Activated CD4-positive, CD25-positive, alpha-beta regulatory T cell treated with anti-CD3 and anti-CD28 coated beads, Interleukin-2, amount 50 U/mL, for 72 hours (primary cell): ENCODE results near the gene KCNIP1.

Source experiments
- DNase-seq: peaks from one replicate; pipeline ENCODE4 v3.0.0; 2021

The KCNIP1 gene

DNA sequence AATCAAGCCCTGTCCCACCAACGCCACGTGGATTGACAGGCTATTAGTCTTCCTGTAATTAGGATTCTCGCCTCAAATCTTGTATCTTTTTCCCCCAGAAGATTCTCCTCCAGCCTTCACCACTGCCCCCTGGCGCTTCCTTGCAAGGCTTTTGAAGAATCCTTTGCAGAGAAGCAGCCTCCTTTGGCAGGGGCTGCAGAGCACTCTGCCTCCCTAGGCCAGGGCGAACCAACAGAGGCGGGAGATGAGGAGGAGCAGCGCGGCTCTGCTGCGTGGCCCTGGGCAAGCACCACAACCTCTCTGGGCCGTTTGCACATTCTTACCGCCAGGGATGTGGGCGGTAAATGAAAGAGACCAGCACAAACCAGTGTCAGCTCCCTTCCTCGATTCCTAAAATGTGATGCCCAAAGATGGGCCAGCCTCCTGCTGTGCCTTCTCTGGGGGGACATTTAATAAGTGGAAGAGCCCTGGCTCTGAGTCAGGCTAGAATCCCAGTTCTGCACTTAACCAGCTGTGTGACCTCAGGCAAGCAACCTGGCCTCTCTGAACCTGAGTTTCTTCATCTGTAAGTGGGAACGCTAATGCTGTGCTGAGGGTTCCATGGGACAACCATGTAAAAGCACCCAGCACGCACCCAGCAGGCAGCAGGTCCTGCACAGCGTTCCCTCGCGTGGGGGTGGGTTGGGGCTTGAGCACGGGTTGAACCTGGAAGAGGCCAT is 128.6 kb downstream of the KCNIP1 start:
- DNase-seq, result no peak

DNA sequence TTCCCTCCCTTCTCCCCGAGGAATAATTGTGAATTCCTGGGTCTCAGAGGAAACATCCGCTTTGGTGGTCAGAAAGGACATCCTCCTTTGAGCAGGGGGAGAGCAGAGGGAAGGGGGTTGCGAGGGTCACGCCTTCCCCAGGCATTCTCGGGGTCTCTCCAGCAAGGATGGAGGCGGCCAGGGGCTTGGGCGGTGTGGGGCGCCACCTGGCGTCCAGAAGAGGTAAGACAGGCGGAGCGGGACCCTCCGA is 129.1 kb downstream of the KCNIP1 start:
- DNase-seq, result peak; percentile 72

DNA sequence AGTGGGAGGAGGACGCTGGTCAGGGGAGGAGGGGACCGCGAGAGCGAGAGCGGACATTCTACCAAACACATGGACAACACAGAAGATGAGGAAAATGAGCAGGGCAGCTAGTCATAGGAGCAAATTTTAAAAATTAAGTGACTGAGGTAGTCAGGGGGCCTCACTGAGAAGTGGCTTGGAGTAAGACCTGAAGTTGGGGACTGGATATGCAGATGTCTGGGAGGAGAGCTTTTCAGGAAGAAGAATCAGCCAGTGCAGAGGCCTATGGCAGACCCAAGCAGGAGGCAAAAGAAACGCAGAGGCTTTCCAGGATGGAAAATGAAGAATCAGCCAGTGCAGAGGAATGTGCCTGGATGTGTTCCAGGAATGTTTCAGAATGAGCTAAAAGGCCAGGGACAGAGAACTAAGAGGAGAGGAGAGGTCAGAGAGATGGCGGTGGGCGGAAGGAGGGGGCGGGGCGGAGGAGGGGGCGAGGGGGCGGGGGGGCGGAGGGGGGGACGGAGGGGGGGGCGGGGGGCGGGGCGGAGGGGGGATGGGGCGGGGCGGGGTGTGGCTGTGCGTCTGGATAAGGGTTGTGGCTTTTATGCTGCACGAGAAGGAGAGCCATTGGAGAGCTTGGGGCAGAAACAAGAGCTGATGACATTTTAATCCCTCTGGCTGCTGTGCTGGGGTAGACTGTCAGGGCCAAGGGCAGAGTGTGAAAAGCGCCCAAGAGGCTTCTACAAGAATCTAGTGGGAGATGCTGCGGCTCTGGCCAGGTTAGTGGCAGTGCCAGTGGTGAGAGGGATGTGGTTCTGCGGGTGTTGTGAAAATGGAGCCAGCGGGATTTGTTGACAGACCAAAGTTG is 129.6 kb downstream of the KCNIP1 start:
- no peak for DNase-seq

DNA sequence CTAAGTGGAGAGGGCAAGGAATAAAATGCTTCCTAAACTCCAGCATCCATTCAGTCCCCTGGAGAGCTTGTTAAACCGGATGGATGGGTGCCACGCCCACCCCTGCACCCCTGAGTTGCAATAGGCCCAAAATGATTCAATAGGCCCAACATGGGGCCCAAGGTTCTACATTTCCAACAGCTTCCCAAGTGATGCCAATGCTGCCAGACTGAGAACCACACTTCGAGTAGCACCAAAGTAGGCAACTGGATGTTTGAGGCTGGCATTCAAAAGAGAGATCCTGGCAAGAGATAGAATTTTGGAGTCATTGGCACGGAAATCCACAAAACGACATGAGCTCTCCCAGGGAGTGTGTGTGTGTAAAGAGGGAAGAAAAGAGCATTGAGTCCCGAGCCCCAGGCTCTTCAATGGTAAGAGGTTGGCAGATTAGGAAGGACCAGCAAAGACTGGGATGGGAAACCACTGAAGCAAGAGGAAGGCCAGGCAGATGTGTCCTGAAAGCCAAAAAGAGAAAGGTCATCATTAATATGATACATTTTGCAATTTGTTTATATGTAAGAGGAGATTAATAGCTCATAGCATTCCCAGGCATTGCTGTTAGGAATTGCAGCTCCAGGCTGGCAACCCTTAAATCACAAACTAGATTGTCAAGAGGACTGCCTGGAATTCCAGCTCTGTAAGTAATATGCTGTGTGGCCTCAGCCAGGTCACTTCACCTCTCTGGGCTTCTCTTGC is 130.6 kb downstream of the KCNIP1 start:
- no peak for DNase-seq

DNA sequence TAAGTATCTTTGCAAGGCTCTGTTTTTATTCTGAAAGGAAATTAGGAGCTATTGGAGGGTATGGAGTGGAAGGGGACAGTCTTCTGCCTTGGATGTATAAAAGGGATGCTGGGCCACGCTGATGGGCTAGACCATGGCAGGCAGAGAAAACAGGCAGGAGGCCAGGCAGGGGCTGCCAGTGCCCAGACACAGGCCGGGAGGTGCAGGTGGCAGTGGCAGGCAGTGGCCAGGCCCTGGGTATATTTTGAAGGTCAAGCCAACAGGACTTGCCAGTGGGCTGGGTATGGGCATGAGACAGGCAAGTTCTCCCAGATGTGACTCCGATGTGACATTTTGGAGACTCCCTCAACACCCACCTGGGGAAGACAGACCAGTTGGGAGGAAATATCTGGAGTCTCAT is 131.9 kb downstream of the KCNIP1 start:
- no peak for DNase-seq

DNA sequence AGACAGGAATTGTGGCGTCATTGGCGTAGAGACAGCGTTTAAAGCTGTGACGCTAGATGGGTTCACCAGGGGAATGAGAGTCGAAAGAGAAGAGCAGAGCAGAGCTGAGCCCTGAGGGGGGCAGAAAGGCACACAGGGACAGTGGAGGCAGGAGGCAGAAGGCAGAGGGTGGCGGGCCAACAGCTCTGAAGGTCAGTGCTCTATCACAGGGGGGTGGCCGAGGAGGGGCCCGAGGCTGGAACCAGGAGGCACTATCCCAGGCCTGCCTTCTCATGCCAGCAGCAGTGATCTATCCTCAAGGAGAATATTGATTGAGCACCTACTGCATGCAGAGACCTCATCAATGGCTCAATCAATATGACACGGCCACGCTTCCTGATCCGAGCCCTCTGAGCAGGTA is 132.4 kb downstream of the KCNIP1 start:
- peak; percentile 4 for DNase-seq

DNA sequence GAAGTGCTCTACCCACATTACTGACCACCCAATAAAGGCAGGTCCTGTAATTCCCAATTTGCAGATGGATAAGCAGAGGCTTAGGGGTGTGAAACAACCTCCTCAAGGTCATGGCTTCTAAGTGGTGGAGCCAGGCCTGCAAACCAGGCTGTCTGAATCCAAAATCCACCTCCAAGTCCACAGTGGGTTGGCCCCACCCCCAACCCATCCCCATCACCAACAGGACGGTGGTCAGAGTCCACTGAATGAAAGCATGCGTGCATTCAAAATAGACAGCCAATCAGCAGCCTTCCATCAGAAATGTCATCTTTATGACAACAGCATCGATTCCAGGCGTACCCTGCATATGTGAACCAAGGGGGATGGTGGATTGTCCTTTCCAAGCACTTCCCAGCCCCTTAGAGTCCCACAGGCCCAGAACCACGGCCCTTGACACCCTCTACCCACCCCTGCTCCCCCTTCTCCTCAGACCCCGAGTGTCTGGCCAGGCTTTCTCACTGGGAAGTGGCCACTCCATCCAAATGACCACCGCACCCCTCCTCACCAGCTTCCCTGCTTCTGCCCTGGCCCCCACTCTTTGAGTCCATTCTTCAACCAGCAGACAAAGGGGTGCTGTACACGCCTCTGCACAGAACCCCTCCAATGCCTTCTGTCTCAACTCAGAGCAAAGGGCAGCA is 133.1 kb downstream of the KCNIP1 start:
- DNase-seq, result no peak

DNA sequence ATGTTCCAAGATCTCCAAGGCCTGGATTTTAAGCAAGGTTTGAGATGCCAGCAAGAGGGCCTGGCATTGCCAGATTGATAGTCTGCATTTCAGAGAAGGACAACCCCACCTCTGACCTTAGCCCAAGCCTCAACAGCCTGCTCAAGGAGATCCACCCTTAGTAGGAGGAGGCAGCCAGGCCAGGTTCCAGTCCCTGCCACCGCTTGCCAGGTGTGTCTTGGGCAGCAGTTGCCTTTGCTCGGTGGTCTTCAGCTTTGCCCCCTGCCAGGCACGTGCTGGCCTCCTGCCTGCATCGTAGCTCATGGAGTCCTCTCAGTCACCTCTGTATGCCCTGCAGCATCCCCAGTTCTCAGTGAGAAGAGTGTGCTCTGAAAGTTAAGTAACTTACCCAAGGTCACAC is 134.2 kb downstream of the KCNIP1 start:
- DNase-seq, result no peak

DNA sequence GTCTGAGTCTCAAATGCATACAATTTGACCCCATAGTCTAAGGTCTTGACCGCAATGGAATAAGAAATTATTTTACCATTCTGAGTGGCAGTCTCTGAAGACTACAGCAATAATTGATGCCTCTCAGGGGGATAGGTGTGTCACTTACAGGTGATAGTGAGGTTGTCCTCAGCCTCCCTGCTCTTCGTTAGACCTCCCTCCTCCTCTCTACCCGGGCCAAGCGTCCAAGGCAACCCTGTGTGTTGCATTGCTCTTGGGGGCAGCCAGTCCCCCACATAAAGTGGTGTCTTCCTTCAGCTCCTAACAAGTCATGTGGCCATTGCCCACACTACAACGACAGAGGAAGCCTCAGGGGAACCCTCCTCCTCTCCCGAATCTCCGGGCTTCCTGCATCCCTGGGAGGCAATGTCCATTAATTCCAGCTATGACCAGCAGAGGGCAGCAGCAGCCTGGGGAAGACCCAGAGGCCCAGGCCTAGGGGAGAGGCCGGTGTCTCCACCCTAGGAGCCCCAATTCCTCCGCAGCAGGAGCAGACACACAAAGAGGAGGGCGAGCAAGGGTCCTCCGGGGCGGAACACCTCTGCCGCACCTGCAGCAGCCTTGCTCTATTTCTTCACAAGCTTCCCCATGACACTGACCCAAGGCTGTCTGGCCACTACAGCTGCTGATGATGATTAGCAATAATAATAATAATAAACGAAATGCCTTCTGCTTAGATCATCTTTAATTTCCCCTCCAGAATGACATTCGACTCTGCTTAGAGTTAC is 134.8 kb downstream of the KCNIP1 start:
- DNase-seq, result peak; percentile 74

DNA sequence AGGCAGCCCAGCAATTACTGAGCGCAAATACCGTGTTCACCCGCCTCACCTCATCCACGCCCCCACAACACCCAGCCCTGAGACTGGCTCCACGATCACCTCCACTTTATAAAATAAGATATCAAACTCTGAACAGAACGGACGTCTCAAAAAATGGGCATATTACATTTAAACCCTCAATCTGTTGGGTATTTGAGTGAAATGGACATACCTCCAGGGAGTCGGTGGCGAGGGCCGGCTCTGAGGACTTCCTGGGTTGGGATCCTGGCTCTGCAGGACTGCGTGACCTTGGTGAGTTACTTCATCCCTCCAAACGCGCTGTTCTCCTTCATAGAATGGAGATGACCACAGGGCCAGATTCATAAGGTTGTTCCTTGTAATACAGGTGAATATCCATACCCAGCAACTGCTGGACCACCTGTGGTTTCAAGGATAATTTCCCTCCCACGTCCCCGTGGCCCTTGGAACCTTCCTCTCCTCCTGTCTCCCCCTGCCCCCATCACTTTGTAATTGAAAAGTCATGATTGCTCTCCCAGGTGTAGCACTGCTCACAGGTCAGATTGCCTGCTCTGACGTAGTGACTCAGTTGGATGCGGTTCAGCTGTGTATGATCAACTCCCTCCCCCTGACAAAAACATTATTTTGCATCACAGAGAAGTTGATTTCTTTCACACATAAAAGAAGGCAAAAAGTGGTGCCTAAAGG is 135.6 kb downstream of the KCNIP1 start:
- no peak for DNase-seq

DNA sequence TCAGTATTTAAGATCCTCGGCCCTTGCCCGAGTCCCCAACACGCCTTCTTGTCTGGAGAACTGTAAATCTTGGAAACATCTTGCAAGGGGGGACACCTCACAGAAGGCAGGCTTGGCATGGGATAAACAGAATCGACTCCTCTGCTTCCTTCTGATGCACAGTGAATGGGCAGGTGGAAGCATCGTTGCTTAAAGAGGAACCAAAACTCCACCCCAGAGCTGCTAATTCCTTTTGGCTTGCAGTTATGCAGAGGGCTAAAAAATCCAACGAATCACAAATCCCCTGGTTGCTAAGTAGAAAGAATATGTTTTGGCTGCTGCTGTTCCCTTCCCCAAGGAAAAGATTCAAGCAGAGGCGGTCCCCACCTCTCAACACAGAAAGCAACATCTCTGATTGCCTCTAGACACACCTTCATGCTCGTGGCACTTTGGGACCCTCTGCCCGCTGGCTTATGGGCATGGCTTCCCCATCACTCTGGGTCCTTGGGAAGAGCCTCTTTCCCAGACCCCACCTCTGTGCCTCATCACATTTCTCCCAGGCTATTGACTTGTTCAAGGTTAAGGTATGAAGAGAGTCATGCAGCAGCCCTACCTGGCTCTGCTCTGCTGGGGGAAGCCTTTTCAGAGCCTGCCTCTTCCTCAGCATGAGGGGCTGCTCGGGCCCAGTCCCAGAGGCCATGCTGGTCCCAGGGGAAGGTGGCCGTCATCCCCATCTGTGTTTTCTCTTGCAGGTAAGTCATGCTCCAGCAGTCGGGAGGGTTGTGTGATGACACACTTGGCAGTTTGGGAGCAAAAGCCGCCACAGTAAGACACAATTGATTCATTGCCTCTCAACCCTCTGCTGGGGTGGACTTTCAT is 137.1 kb downstream of the KCNIP1 start:
- no peak for DNase-seq

DNA sequence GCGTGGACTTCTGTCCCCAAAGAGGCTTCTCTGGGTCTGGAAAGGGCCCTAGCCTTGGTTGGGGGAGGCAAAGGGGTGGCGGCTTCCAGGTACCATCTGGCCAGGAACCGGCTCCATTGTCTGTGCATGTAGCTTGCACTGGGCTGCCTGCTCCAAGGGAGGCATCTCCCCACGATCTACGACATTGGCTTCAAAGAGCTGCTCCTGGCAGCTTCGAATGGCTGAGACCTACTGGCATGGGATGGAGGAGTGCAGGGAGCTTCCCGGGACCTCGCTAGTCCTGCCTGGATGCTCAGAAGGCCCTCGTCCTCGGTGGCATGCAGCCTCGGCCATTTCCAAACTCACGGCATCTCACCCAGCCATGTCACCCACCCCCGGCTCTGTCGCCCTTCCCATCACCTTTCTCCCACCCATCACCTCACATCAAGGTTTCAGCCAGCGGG is 137.8 kb downstream of the KCNIP1 start:
- DNase-seq, result no peak

DNA sequence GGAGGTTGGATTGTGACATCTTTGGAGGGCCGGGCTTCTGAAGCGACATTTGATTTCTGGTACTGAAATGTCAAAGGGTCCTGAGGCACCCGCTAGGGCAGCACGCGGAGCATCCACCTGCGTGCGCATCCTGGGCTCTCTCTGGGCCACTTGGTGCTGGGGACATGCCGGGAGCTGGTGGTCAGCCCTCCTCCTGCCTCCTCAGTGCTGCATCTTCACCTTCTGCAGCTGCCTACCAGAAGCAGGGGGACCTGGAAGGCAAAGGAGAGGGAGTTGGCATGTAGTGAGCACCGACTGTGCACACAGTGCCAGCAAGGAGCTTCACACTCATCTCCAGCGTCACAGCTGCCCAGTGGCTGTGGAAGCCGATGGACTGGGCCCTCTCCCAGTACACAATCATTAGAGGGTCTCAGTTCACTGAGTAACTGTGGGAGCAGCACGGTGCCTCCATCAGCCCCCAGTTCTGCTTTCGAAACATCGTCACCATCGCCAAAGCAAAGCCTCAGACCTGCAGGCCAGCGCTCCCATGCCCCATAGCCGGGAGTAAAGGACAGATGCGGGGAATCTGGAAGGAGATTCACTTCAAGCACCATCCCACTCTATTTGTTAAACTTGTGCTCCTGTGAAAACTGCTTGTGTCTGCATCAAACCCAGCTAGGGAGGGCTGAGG is 138.4 kb downstream of the KCNIP1 start:
- no peak for DNase-seq

DNA sequence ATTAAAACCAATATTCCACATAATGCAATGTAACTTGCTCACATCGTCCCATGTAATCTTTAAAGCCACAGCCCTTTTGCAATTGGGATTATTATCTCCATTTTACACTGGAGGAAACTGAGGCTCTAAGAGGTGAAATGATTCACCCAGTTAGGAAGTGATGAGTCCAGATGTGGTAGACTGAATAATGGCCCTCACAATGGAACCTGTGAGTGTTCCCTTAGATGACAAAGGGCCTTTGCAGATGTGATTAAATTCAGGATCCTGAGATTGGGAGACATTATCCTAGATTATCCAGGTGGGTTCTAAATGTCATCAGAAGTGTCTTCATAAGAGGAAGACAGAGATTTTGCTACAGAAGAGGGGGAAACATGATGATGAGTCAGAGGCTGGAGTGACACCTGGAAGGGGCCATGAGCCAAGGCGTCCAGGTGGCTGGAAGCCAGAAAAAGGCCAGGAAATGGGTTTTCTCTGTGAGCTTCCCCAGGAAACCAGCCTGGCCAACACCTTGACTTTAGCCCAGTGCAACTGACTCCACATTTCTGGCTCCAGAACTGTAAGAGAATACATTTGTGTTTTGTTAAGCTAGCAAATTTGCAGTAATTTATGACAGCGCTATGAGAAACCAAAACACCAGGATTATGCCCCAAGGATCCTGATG is 139.1 kb downstream of the KCNIP1 start:
- no peak for DNase-seq

DNA sequence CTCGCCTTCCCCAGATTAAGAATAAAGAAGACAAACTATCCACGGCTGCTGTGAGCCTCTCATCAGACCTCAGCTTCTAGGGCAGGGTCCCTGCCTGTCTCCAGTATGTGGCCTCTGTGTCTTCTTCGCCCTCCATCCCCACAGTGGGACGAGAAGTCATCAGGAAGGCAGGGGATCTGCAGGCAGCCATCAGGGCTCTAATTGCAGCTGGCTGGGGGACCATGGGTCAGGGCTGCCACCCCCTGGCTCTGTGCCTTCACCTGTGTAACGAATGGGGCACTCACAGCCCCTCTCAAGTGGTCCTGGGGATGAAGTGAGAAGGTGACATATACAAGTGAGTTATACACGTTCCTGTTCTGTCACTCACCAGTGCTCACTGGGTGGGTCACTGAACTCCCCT is 139.8 kb downstream of the KCNIP1 start:
- no peak for DNase-seq

DNA sequence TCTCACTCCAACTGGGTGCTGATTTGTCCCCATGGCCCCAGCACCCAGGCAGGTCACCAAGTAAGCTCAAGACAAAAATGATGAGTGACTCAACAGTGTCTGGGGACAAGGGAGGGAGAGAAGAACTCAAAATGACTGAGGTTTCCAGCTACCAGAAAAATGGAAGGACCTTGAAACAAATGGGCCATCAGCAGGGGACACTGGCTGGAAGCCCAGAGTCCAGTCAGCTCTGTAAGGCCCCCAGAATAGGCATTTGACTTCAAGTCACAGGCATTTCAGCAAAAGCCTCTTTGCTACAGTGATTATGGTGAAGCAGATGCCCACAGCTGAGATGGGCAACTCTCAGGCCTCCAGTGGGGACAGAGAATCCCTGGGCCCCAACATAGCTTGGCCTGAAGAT is 140.7 kb downstream of the KCNIP1 start:
- DNase-seq, result no peak

DNA sequence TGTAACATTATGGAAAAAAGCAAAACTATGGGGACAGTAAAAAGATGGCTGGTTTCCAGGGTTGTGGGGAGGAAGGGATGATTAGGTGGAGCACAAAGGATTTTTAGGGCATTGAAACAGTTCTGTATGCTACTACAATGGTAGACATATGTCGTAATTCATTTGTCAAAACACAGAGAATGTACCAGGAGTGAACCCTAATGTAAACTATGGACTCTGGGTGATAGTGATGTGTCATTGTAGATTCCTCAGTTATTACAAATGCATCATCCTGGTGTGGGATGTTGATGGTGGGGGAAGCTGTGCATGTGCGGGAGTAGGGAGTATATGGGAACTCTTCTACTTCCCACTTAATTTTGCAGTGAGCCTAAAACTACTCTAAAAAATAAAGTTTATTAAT is 144.7 kb downstream of the KCNIP1 start:
- no peak for DNase-seq

DNA sequence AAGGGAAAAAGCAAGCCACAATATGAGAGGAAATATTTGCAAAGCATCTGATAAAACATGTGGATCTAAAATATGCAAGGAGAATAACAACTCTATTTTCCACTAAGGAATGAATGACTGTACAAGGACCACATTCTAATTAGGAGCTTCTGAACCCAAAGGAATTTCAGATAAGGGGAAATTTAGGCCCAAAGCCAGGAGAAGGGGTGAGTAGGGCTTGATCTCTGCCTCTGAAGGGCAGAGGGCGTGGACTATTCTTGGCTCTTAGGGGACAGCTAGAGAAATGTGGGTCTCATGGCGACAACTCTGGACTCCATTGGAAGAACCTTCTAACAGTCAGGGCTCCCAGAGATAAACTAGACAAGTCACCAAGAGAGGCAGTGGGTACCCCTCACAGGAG is 147.0 kb downstream of the KCNIP1 start:
- DNase-seq, result no peak

DNA sequence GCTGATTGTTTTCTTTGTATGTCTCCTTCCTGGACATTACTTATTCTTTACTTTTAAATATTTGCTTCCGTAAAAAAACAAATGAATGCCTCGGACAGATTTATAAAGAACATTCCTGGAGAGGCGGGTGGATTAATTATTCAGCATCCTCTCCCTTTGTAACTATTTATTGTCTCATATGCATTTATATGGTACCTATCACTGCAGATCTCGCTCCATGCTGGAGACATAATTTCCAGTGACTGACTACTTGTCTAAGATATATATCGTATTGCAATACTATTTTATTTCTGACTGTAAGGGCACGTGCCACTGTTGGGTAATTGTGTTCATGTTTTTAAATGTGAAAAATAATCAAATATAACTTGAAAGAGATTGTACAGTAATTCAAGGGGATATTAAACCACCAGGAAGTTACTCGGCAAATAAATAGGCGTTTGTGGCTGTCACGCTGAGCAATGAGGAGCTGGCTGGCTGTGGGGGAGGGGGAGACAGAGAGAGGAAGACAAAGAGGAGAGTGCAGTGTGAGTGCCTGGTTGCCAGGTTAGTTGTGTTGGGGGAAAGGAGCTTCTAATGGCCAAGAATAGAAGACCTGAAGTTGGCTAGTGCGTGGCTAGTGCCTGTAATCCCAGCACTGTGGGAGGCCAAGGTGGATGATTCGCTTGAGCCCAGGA is 147.9 kb downstream of the KCNIP1 start:
- no peak for DNase-seq
